Epithelial cell of proximal tubule (primary cell): ENCODE results near the gene ADARB1. TPM values are rescaled to one million over a fixed set of nuclear protein-coding genes. Genes with fewer than 3 reads are reported as not detected.
"Not testable (repeated sequence)": the region's sequence is repeated elsewhere in the genome, so short reads cannot be mapped to it uniquely, and the experiment has no call there.

Experiments used
- DNase-seq: peaks from one replicate; pipeline ENCODE4 v3.0.0-alpha.2; 2011; ENCODE audit warnings: low read depth
- H3K4me3 ChIP-seq: 2 replicates; pipeline ENCODE4 v1.5.1; 2011; ENCODE audit warnings: low read depth, mild to moderate bottlenecking, low read length
- CTCF ChIP-seq: conservative IDR thresholded peaks from 2 replicates; pipeline ENCODE4 v1.5.1; 2012; ENCODE audit warnings: low read depth, mild to moderate bottlenecking, low read length
- total RNA-seq: library from RNA; depleted of rRNA; stranded (reverse); fragments of >200 nt; gene quantifications from 2 replicates; pipeline ENCODE4 v1.2.3, GENCODE V29; 2015

ADARB1 gene, protein sequence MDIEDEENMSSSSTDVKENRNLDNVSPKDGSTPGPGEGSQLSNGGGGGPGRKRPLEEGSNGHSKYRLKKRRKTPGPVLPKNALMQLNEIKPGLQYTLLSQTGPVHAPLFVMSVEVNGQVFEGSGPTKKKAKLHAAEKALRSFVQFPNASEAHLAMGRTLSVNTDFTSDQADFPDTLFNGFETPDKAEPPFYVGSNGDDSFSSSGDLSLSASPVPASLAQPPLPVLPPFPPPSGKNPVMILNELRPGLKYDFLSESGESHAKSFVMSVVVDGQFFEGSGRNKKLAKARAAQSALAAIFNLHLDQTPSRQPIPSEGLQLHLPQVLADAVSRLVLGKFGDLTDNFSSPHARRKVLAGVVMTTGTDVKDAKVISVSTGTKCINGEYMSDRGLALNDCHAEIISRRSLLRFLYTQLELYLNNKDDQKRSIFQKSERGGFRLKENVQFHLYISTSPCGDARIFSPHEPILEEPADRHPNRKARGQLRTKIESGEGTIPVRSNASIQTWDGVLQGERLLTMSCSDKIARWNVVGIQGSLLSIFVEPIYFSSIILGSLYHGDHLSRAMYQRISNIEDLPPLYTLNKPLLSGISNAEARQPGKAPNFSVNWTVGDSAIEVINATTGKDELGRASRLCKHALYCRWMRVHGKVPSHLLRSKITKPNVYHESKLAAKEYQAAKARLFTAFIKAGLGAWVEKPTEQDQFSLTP
- 2.2 and 3.9 TPM in 2 replicates for total RNA-seq

- H3K4me3 ChIP-seq: peak within 1 kb of the TSS; percentile 69
- DNase-seq: no peak
- no peak for TF ChIP-seq CTCF
Observed at GRCh38 chr21:45074048-45074817, at the start of gene ADARB1. TSS of gene ADARB1 (plus strand) at chr21:45074580. CDS start at chr21:45171657, 97,077 bp downstream.

- TF ChIP-seq CTCF: no peak
Observed at GRCh38 chr21:45026066-45026745, 48.2 kb upstream of the ADARB1 start.

DNA sequence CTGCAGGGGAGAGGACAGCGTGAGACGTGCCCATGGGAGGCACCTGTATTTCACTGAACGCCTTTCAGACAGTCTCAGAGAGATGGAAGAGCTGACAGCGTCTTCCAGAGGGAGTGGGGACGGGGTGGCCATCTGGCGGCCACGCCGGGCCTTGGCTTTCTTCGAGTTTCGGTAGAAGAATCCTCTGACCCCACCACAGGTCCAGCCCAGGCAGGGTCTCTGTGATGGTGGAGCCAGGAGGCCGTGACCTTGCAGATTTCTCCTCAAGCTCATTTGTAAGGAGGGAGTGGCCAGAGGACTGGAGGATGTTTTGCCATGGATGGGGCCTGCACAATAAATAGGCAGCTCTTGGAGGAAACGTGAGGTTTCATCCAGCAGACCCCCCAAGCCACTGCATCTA lies 47.6 kb upstream of the ADARB1 start:
- H3K4me3 ChIP-seq: no peak overlapping the region
- DNase-seq: no peak
- TF ChIP-seq CTCF: no peak

More at GRCh38 chr21:45026066-45026745, 48.2 kb upstream of the ADARB1 start:
- no peak for DNase-seq
- H3K4me3 ChIP-seq: no peak overlapping the region

GRCh38 chr21:45027241-45028196 lies 46.9 kb upstream of the ADARB1 start:
- no peak for DNase-seq
- TF ChIP-seq CTCF: no peak
- no peak overlapping the region for H3K4me3 ChIP-seq

DNA sequence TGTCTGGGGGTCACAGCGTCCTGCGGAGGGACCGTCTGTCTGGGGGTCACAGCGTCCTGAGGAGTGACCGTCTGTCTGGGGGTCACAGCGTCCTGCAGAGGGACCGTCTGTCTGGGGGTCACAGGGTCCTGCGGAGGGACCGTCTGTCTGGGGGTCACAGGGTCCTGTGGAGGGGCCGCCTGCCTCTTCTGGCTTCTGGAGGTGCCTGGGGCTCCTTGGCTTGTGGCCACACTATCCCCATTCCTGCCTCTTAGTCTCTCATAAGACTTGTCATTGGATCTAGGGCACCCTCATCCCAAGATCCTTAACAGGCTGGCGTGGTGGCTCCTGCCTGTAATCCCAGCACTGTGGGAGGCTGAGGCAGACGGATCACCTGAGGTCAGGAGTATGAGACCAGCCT lies 45.7 kb upstream of the ADARB1 start:
- DNase-seq, H3K4me3 ChIP-seq: not testable (repeated sequence)

DNA sequence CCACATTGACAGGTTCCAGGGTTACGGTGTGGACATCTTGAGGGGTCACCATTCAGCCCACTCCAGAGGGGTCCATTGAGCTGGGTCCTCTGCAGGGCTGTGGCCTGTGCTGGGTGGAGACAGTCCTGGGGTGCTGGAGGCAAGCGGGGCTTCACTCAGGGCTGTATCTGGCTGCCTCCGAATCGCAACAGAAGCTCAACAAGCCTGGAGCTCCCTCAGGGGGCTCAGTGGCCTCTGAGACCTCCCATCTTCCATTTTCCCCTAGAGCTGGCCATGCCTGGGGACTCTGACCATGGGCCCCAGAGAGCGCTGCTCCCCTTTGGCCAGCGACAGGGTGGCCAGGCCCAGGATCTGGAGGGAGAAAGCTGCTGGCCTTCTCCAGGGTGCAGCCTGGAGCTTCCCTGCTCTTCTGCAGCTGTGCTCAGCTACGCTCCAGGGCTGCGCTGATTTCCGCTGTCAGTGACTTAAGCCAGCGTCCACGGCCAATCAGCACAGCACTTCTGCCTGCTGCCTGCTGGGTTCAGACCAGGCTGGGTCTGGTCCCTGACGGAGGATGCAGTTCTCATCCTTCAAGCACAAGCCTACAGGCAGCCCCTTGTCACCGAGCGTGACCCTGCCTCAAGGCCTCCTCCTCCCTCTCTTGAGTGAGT lies 45.0 kb upstream of the ADARB1 start:
- no peak for DNase-seq
- no peak for TF ChIP-seq CTCF
- no peak overlapping the region for H3K4me3 ChIP-seq
